ENCODE data around the gene PCDHGA11.
"Not testable (repeated sequence)": the region's sequence is repeated elsewhere in the genome, so short reads cannot be mapped to it uniquely, and the experiment has no call there.

Gene PCDHGA11

DNA sequence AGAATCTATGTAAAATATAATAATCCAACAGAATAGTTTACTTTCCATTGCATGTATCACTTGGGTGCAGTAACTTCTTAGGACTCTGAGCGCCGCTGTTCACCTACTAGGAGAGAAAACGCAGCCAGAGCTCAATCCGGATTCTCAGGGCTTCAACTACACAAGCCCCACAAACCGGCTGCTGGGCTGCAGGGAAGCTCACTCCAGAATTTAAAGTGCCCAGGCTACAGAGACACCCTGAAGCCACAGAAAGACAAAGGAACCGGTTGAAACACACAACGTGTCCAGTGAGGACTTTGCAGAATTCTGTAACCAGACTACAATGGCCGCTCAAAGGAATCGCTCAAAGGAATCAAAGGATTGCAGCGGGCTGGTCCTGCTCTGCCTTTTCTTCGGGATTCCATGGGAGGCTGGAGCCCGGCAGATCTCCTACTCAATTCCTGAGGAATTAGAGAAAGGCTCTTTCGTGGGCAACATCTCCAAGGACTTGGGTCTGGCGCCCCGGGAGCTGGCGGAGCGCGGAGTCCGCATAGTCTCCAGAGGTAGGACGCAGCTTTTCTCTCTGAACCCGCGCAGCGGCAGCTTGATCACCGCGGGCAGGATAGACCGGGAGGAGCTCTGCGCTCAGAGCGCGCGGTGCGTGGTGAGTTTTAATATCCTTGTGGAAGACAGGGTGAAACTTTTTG, 7.9 kb upstream of the PCDHGA11 start, which contains the start of gene PCDHGA10:
Gene PCDHGA10 (plus strand): TSS at position 134 of the 686 bp plus-strand sequence. CDS start 189 bp downstream, at position 323.
- DNase-seq (ENCODE audit: low read depth in 2 of 2): peak; percentile 73 to 81
- H3K4me3 ChIP-seq (replicated peaks in 1 of 2; ENCODE audit: low read depth in 2 of 2, low read length in 2 of 2): peak within 1 kb of the TSS; percentile 11 to 44
- TF ChIP-seq, protein P1, sequence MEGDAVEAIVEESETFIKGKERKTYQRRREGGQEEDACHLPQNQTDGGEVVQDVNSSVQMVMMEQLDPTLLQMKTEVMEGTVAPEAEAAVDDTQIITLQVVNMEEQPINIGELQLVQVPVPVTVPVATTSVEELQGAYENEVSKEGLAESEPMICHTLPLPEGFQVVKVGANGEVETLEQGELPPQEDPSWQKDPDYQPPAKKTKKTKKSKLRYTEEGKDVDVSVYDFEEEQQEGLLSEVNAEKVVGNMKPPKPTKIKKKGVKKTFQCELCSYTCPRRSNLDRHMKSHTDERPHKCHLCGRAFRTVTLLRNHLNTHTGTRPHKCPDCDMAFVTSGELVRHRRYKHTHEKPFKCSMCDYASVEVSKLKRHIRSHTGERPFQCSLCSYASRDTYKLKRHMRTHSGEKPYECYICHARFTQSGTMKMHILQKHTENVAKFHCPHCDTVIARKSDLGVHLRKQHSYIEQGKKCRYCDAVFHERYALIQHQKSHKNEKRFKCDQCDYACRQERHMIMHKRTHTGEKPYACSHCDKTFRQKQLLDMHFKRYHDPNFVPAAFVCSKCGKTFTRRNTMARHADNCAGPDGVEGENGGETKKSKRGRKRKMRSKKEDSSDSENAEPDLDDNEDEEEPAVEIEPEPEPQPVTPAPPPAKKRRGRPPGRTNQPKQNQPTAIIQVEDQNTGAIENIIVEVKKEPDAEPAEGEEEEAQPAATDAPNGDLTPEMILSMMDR (IDR thresholded peaks at IDR 0.05; ENCODE audit: low read depth, low read length): peak; percentile 68

DNA sequence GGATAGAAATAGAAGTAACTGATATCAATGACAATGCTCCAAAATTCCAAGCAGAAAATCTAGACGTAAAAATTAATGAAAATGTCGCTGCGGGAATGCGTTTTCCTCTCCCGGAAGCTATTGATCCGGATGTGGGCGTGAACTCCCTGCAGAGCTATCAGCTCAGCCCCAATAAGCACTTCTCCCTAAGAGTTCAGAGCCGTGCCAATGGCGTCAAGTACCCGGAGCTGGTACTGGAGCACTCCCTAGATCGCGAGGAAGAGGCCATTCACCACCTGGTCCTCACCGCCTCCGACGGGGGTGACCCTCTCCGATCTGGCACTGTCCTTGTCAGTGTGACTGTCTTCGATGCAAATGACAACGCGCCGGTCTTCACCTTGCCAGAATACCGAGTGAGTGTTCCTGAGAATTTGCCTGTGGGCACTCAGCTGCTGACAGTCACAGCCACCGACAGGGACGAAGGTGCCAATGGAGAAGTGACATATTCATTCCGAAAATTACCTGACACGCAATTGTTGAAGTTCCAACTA, 7.2 kb upstream of the PCDHGA11 start:
- peak overlapping the region in 1 of 2 donors; percentile 44 for H3K4me3 ChIP-seq (replicated peaks in 1 of 2; ENCODE audit: low read depth in 2 of 2, low read length in 2 of 2)
- TF ChIP-seq, protein P1 (IDR thresholded peaks at IDR 0.05; ENCODE audit: low read depth, low read length): no peak
- no peak for DNase-seq (ENCODE audit: low read depth in 2 of 2)

DNA sequence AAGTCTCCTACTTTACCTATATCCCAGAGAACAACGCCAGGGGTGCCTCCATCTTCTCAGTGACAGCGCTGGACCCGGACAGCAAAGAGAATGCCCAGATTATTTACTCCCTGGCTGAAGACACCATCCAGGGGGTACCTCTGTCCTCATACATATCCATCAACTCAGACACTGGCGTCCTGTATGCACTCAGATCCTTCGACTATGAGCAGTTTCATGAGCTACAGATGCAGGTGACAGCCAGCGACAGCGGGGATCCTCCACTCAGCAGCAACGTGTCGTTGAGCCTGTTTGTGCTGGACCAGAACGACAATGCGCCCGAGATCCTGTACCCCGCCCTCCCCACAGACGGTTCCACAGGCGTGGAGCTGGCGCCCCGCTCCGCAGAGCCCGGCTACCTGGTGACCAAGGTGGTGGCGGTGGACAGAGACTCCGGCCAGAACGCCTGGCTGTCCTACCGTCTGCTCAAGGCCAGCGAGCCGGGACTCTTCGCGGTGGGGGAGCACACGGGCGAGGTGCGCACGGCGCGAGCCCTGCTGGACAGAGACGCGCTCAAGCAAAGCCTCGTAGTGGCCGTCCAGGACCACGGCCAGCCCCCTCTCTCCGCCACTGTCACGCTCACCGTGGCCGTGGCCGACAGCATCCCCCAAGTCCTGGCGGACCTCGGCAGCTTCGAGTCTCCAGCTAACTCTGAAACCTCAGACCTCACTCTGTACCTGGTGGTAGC, 6.1 kb upstream of the PCDHGA11 start:
- DNase-seq (ENCODE audit: low read depth in 2 of 2); H3K4me3 ChIP-seq (replicated peaks in 1 of 2; ENCODE audit: low read depth in 2 of 2, low read length in 2 of 2): not testable (repeated sequence)

DNA sequence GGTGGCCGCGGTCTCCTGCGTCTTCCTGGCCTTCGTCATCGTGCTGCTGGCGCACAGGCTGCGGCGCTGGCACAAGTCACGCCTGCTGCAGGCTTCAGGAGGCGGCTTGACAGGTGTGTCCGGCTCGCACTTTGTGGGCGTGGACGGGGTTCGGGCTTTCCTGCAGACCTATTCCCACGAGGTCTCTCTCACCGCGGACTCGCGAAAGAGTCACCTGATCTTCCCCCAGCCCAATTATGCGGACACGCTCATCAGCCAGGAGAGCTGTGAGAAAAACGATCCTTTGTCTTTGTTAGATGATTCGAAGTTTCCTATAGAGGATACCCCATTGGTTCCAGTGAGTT, 5.6 kb upstream of the PCDHGA11 start:
- DNase-seq (ENCODE audit: low read depth in 2 of 2); H3K4me3 ChIP-seq (replicated peaks in 1 of 2; ENCODE audit: low read depth in 2 of 2, low read length in 2 of 2): not testable (repeated sequence)

DNA sequence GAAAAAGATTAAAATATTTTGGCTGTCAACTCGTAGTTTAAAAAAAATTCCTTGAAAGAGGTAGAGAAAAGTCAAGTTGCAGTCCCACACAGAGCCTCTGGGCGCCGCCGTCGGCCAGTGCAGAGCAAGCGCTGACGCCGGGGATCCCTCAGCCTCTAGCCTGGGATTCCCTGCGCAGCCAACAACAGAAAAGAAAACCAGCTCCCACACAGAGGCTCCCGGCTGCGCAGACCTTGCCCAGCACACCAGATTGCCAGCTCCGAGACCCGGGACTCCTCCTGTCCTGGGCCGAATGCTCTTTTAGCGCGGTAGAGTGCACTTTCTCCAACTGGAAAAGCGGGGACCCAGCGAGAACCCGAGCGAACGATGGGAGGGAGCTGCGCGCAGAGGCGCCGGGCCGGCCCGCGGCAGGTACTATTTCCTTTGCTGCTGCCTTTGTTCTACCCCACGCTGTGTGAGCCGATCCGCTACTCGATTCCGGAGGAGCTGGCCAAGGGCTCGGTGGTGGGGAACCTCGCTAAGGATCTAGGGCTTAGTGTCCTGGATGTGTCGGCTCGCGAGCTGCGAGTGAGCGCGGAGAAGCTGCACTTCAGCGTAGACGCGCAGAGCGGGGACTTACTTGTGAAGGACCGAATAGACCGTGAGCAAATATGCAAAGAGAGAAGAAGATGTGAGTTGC, 3.2 kb upstream of the PCDHGA11 start, which contains the start of gene PCDHGB7:
Gene PCDHGB7 (plus strand): TSS at position 184 of the 679 bp plus-strand sequence. CDS start 183 bp downstream, at position 367.
- peak within 1 kb of the TSS; percentile 44 to 54 for H3K4me3 ChIP-seq (replicated peaks in 1 of 2; ENCODE audit: low read depth in 2 of 2, low read length in 2 of 2)
- TF ChIP-seq, protein P1 (IDR thresholded peaks at IDR 0.05; ENCODE audit: low read depth, low read length): peak; percentile 86
- DNase-seq (ENCODE audit: low read depth in 2 of 2): peak; percentile 86 to 88

DNA sequence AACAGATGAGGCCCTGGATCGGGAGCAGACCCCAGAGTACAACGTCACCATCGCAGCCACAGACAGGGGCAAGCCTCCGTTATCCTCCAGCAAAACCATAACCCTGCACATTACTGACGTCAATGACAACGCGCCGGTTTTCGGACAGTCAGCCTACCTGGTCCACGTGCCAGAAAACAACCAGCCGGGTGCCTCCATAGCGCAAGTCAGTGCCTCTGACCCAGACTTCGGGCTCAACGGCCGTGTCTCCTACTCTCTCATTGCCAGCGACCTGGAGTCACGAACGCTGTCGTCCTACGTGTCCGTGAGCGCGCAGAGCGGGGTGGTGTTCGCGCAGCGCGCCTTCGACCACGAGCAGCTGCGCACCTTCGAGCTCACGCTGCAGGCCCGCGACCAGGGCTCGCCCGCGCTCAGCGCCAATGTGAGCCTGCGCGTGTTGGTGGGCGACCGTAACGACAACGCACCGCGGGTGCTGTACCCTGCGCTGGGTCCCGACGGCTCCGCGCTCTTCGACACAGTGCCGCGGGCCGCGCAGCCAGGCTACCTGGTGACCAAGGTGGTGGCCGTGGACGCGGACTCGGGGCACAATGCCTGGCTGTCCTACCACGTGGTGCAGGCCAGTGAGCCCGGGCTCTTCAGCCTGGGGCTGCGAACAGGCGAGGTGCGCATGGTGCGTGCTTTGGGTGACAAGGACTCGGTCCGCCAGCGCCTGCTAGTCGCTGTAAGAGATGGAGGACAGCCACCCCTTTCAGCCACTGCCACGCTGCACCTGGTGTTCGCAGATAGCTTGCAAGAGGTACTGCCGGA, 1.6 kb upstream of the PCDHGA11 start:
- TF ChIP-seq, protein P1 (IDR thresholded peaks at IDR 0.05; ENCODE audit: low read depth, low read length): no peak

DNA sequence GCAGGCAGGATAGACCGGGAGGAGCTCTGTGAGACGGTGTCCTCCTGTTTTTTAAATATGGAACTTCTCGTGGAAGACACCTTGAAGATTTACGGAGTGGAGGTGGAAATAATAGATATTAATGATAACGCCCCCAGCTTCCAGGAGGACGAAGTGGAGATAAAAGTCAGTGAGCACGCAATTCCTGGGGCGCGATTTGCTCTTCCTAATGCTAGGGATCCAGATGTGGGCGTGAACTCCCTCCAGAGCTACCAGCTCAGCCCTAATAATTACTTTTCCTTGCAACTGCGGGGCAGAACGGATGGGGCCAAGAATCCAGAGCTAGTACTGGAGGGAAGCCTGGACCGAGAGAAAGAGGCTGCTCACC, 621 bp downstream of the PCDHGA11 start:
- DNase-seq (ENCODE audit: low read depth in 2 of 2): no peak
- TF ChIP-seq, protein P1 (IDR thresholded peaks at IDR 0.05; ENCODE audit: low read depth, low read length): no peak
- peak overlapping the region; percentile 50 to 54 for H3K4me3 ChIP-seq (replicated peaks in 1 of 2; ENCODE audit: low read depth in 2 of 2, low read length in 2 of 2)

More for the DNA sequence above, 1.6 kb upstream of the PCDHGA11 start:
- no peak overlapping the region for H3K4me3 ChIP-seq (replicated peaks in 1 of 2; ENCODE audit: low read depth in 2 of 2, low read length in 2 of 2)
- DNase-seq (ENCODE audit: low read depth in 2 of 2): no peak

Data from cardiac fibroblast (primary cell).